GM18511 (cell line): Measurements from ENCODE around the gene SRSF2.
A peak's percentile ranks its signal among the peaks of the same experiment; 100 is the strongest.
"Not testable (repeated sequence)": the region's sequence is repeated elsewhere in the genome, so short reads cannot be mapped to it uniquely, and the experiment has no call there.

ENCODE experiments used
- ATAC-seq: cut with Tn5 transposase; IDR thresholded peaks from one replicate; pipeline ENCODE4 v1.9.1; 2021; ENCODE audit warnings: mild to moderate bottlenecking, moderate library complexity; ENCODE audit not compliant: unreplicated experiment

The SRSF2 gene

DNA sequence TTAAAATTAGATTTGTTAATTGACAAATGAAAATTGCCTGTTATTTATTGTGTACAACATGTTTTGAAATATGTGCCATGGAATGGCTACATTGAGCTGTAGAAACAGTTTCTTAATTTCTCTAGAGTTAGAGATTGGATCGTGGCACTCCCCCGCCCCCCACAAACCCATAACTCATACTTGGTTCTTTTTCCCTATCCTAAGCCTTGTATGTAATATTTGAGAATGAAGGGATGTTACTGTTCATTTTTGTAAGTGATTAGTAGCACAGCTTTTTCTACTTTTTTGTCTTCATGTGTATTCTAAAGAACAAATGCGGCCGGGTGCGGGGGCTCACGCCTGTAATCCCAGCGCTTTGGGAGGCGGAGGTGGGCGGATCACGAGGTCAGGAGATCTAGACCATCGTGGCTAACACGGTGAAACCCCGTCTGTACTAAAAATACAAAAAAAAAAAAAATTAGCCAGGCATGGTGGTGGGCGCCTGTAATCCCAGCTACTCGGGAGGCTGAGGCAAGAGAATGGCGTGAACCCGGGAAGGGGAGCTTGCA, 2.5 kb upstream of the SRSF2 start:
- not testable (repeated sequence) for ATAC-seq

DNA sequence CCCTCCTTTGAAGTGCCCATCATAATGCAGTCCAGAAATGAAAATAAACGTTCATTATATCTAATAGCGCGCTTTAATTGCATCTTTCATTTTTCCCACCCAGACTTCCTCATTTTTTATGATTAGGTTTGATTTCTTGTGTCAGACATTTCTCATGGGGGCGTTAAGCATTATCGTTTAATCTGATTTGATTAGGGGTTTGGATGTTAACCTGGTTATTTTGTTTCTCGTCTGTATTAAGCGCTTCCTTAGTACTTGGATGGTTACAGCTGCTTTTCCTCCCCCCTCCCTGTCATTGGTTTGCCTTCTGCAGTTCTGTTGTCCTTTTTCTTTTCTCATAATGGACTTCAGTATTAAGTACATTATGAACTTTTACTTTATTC, 1.3 kb upstream of the SRSF2 start:
- ATAC-seq: no peak

DNA sequence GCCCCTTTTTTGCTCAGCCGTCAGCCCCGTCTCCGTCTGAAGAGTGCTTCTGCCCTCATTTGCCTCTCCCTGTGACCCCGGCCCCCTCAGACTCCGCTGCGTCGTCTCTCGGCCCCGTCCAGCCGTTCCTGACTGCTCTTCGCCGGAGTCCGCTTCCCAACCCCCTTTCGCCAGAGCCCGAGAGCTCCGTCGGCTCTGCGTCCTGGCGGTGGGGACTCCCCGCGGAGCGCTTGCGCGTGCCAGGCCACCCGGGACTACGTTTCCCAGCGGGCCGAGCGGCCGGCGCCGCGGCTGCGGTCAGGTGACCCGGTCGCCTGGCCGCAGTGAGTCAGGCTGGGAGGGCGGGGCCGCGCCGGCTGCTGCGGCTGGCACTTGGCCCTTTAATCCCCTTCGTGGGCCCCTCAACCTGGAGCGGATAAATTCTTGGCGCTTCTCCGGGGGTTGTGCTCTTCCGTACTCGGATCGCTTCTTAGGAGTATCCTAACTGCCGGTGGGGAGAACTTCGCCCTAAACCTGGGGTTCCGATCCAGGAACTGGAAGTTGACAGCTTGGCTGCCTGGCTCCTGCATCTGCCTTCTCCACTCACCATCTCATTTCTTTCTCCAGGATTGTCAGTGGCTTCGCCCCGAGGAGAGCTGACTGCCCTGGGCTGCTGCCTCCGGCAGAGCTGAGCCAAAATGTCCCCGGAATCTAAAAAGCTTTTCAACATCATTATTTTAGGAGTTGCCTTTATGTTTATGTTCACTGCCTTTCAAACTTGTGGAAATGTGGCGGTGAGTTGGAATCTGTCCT, 741 bp upstream of the SRSF2 start, which contains the start of gene MFSD11:
Gene MFSD11, plus strand, starts transcription at position 444 of the 792 bp plus-strand sequence. Its CDS starts 234 bp downstream, at position 678.
- peak; percentile 70 for ATAC-seq

DNA sequence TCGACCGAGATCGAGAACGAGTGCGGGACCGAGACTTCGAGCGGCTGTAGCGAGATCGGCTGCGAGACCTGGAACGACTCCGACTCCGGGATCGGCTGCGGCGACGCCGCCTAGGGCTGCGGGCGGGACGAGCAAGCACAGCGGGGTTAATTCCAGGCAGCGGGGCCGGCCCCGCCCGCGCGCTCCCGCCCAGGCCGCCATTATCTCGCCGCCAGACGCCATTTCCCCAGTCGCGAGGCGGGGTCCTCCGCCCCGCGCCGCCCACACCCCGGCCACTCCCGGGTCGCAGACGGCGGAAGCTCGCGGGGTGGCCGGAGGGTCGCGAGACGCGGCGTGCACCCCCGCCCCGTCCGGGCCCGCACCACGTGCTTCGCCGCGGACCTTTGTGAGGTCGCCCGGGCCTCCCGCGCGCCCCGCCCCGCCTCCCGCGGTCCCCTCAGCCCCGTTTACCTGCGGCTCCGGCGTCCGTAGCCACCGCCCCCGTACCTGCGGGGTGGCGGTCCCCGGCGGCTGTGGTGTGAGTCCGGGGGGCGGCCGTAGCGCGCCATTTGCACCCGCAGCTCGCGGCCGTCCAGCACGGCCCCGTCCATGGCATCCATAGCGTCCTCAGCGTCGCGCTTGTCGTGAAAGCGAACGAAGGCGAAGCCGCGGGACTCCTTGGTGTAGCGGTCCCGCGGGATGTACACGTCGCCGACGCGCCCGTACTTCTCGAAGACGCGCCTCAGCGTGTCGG, 616 bp downstream of the SRSF2 start:
- peak; percentile 9 for ATAC-seq

DNA sequence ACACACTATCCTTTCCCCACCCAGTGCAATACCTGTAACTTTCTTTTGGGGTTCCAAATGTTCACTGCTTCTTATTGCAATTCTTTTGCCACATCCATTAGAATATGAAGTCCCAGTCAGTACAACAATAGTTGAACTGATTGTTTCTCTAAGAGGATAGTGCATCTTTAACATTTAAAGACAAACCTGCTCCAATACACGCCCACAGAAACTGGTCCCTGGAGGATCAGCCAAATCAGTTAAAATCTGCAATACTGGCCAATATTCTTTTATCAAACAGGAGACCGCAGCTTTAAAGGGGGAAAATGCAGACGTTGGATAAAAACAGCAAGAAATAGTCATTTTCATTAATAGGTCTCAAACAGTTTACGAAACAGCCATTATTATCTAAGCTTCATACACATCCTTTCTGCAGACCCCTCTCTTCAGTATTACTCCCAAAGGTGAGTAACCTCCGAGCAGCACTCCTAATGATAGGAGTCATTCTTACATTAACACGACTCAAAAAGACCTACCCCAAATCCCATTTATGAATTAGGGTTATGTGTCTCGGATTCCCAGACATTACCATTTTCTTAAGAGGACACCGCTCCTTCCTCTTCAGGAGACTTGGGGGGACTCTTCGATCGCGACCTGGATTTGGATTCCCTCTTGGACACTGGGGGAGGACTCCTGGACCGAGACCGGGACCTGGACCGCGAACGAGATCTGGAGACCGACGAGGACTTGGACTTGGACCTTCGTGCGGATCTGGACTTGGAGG, 1.4 kb downstream of the SRSF2 start:
- no peak for ATAC-seq

DNA sequence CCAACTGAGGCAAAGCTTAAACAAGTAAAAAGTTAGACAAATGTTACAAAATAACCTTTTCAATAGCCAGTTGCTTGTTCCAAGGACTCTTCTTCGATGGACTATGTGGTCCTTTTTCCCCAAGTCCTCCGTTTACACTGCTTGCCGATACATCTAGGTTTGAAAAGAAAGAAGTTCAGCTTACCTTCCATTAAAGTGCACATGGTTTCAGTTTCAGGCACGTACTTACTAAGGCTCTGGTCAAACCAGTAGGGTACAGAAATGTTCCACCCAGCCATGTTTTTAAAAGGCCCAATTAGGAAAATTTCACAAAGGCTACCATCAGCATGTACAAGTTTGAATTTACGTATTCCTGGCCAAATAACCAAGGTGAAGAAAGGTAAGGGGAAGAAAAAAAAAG, 2.1 kb downstream of the SRSF2 start:
- no peak for ATAC-seq

DNA sequence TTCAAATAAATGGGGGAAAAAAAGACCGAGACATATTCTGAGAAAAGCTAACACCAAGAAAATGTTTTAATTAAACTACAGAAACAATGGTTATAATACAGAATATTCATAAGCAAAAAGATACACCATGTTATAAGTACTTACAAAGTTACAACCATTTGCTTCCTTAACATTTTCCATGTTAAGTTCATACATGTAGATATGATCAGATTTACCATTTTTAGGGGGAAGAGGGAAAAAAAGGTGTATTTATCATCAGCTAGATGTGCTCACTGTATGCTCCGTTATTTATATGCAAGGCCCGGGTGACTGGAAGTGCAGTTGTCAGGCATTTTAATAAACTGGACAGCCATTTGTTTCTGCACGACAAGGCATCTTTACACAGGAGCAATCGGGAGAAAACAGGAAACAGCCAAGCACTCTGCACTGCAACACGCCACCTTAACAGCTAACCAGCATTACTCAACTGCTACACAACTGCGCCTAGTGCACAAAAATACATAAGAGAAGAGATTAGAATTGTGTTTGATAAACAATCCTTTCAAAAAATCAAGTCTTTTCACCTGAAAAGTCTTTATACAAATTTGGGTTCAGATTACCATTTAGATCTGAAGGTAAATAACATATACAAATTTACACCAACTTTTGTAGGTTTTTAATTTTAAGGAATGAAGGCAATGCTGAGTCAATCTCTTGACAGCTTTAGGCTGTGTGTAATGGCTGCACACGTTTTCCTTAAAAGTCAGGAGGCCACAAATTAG, 2.9 kb downstream of the SRSF2 start:
- no peak for ATAC-seq

DNA sequence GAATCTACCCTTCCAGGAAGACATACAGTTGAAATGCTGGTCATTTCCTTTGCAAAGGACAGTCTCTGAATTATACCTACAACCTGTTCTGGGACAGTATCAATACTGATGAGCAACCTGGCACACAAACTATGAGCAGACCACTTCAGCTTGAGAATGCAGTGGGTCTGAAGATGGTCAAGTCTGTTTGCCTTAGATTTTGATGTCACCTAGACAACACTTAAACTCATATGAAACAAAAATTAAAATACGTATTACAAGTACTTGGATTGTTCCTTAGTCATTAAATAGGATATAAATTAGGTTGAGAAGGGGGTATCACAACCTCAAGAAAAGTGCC, 3.5 kb downstream of the SRSF2 start:
- no peak for ATAC-seq

DNA sequence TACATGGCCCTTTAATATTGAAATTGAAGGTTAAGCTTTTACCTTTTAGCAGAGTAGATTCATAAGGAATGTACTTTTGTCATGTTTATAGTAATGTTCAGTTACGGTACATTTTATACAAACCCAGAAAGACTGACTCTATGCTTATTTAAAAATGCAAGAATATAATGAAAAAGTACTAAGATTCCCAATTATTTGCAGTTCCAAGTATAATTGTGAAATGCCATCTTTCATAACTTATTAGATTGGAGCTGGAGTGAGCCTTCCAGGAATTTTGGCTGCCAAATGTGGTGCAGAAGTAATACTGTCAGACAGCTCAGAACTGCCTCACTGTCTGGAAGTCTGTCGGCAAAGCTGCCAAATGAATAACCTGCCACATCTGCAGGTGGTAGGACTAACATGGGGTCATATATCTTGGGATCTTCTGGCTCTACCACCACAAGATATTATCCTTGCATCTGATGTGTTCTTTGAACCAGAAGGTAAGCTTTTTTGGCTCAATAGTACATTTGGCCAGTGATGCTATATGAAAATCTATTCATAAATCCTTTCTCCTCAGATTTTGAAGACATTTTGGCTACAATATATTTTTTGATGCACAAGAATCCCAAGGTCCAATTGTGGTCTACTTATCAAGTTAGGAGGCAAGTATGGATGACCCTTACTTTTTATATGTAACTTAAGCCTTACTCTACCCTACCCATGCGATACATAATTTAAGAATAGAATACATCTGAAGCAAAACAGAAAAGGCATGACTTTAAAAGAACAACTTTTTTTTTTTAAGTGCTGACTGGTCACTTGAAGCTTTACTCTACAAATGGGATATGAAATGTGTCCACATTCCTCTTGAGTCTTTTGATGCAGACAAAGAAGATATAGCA, 4.2 kb downstream of the SRSF2 start:
- no peak for ATAC-seq

DNA sequence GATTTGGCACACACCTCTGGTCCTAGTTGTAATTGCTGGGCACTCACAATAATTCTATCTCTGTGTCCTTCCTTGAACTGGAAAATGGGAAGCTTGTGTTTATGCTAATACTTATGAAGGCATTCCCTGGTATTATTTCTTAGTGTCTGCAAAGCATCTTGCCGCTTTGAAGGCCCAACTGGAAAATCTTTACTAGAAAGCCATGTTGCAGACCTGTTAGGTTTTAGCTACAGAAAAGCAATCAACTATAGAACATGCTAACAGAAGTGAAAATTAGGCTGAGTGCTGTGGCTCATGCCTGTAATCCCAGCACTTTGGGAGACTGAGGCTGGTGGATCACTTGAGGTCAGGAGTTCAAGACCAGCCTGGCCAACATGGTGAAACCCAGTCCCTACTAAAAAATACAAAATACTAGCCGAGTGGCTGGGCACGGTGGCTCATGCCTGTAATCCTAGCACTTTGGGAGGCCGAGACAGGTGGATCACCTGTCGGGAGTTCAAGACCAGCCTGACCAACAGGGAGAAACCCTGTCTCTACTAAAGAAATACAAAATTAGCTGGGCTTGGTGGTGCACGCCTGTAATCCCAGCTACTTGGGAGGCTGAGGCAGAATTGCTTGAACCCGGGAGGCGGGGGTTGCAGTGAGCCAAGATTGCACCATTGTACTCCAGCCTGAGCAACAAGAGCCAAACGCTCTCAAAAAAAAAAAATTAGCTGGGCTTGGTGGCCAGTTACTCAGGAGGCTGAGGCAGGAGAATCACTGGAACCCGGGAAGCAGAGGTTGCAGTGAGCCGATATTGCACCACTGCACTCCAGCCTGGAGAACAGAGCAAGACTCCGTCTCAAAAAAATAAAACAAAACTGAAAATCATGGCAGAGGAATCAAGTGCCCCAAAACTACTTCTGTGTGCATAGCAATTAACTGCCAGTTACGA, 5.1 kb downstream of the SRSF2 start:
- ATAC-seq: not testable (repeated sequence)

DNA sequence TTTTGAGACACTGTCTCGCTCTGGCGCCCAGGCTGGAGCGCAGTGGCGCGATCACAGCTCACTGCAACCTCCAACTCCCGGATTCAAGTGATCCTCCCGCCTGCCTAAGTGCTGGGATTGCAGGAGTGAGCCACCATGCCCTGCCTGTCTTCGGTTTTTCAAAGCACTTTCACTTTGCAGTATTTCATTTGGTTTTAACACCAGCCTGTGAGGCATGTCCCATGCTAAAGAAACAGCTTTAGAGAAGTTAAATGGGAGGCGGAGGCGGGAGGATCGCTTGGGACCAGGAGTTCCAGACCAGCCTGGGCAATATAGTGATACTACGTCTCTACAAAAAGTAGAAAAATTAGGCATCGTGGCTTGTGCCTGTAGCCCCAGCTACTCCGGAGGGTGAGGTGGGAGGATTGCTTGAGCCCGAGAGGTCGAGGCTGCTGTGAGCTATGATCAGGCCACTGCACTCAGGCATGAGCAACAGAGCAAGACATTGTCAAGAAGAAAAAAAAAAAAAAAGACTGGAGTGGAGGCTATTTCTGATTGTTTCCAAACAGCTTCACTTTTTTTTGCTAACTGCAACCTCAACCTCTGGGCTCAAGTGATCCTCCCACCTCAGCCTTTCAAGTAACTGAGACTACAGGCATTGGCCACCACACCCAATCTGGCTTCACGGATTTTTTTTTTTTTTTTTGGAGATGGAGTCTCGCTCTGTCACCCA, 9.2 kb downstream of the SRSF2 start:
- ATAC-seq: no peak

DNA sequence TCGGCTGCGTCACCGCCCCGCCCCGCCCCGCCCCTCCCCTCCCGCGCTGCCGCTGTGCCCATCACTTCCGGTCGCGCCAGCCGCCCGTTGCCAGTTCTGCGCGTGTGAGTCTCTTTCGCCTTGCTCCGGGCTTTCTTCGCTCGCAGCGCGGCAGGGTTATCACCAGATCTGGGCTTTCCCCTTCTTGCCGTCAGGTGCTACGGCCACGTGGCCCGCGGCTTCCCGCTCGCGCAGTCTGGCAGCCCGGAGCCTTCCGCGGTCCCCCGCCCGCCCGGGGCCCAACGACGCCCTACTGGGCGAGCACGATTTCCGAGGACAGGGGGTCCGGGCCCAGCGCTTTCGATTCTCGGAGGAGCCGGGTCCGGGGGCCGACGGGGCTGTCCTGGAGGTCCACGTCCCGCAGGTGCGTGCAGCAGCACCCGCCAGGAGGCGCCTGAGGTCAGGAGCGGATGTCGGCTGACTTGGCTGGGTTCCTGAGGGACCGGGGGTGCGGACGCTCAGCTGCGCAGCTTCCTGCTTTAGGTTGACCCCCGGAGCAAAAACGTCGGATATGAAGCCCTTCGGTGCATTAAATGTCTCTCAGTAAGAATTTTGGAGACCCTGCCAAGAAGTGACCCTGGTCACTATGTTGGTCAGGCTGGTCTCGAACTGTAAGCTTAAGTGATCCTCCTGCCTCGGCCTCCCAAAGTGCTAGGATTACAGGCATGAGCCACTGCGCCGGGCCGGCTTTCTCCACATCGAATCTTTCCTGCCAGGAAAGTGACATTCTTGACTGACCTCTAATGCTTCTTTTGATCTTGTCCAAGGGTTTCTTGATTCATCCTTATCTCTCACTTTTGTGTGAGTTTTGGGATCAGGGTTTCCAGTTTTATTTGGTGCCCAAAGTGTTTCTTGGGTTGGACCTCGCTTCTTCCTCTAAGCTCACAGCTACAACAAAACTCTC, 10.1 kb downstream of the SRSF2 start, which contains the start of gene METTL23:
Gene METTL23, plus strand, starts transcription at position 64 of the 943 bp plus-strand sequence. CDS start 2,872 bp downstream, outside the sequence.
- ATAC-seq: peak; percentile 54

DNA sequence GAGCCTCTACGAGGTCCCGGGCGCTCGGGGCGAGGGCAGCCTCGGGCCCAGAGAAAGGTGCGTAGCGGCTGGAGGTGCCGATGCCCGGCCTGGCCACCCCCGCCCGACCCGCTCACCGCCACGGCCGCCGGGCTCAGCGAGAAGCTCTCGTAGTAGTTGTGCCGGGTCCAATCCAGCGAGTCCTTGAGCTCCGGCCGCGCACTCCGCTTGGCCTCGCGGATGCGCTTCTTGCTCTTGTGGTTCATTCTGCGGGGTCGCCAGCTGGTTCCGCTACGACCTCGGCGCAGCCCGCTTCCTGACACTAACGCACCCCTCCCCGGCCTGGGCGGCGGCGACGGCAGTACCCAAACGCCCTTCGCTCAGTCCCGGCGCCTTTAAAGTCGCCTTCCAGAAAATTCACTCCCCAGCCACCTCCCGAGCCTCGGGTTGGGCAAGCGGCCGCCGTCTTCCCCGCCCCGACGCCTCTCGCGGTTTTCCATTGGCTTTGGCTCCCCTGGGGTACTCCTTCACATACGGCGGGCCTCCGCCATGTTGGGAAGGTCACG, 10.8 kb downstream of the SRSF2 start, which contains the start of gene JMJD6:
Gene JMJD6, minus strand, starts transcription at position 376 of the 545 bp plus-strand sequence. Its CDS starts 131 bp downstream, at position 245.
- ATAC-seq: peak; percentile 77

DNA sequence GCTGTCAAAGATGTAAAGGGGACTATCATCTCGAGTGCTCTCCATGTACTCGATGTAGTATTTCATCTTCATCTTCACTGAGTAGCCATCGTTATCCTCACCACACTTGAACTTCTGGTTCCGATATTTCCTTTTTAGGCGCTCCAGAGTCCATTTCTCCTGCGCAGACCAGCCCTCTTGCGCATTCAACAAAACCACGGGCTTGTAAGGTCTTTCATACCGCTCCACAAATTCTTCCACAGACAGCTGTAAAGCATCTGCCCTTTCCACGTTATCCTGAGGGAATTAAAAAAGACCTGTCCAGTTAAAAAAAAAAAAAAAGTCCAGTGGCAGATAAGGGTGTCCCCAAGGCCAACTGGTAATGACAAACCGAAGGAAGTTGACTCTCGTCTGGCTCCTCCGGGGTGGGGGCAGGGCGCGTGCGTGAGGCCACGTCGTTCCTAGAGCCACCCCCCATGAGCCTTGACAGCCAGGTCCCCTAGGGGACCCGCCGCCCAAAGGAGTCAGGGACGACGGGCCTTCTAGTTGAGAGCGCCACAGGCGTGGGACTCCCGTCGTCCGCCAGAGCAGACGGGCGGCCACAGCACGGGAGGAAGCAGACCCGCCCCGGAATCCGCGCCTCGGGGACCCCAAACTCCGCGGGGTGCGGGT, 11.4 kb downstream of the SRSF2 start:
- peak; percentile 17 for ATAC-seq

DNA sequence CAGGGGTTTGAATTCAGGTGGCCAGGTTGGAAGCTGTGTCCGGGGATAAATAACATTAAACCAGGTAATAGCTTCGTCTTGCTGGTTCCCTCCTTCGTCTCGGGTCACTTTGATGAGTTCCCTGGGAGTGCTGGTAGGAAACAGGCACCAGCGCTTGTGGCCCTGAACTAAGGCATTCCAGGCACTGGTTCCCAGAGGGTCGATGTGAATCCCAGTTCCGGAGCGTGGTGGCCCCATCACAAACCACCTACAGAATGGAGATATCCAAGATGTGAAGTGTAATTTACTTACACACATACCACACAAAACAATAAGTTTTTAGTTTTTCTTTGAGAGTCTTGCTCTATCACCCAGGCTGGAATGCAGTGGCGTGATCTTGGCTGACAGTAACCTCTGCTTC, 13.3 kb downstream of the SRSF2 start:
- no peak for ATAC-seq

DNA sequence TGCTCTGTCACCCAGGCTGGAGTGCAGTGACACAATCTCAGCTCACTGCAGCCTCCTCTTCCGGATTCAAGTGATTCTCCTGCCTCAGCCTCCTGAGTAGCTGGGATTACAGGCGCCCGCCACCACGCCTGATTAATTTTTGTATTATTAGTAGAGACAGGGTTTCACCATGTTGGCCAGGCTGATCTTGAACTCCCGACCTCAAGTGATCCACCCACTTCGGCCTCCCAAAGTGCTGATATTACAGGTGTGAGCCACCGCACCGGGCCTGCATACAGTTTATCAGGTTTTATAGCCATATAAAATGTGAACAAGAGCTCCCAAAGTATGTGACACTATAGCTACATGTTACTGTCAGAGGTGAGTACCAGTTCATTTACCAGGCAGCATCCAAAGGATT, 14.2 kb downstream of the SRSF2 start:
- not testable (repeated sequence) for ATAC-seq
